ENCODE results near the gene DDX41. TPM values are rescaled to one million over a fixed set of nuclear protein-coding genes. Genes with fewer than 3 reads are reported as not detected.
"Not testable (repeated sequence)": the region's sequence is repeated elsewhere in the genome, so short reads cannot be mapped to it uniquely, and the experiment has no call there.

Gene DDX41
- total RNA-seq, 2 donors from 2014 or later = 33.1 to 53.5 TPM

DNA sequence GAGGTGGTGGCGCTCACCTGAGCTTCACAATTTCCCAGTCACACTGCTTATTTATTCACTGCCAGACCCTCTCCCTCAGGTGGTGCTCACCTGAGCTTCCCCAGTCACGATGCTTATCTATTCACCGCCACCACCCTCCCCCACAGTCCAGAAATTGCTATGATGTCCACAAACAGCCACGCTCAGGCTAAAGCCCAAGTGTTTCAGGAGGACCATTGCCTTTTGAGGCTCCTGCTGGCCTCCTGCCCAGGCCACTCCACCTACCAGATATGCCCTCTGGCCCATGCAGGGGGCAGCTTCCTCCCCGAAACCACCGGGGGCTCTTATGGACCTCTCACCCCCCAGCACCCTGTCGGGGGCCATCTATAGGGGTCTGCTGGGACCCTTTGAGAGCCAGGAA lies 23.9 kb downstream of the DDX41 start:
- intact Hi-C loops (cut with DNase I) = no loop called here
- DNase-seq = no peak
- no peak for ATAC-seq

GRCh38 chr5:177491983-177492746 lies 24.6 kb downstream of the DDX41 start:
- ATAC-seq (no peak), DNase-seq (no peak)
- intact Hi-C loops (cut with DNase I) = no loop called here

- DNase-seq = no peak
- ATAC-seq = no peak
- intact Hi-C loops (cut with DNase I) = no loop called here
Observed at GRCh38 chr5:177491429-177491945, 25.3 kb downstream of the DDX41 start.

GRCh38 chr5:177490992-177491391 lies 25.8 kb downstream of the DDX41 start:
- intact Hi-C loops (cut with DNase I) = no loop called here
- no peak for ATAC-seq
- DNase-seq = no peak

- DNase-seq (no peak), ATAC-seq (no peak)
- intact Hi-C loops (cut with DNase I) = no loop called here
Observed at GRCh38 chr5:177490311-177490991, 26.3 kb downstream of the DDX41 start.

GRCh38 chr5:177489119-177489716 lies 27.5 kb downstream of the DDX41 start:
- DNase-seq = no peak
- intact Hi-C loops (cut with DNase I) = no loop called here
- no peak for ATAC-seq

DNA sequence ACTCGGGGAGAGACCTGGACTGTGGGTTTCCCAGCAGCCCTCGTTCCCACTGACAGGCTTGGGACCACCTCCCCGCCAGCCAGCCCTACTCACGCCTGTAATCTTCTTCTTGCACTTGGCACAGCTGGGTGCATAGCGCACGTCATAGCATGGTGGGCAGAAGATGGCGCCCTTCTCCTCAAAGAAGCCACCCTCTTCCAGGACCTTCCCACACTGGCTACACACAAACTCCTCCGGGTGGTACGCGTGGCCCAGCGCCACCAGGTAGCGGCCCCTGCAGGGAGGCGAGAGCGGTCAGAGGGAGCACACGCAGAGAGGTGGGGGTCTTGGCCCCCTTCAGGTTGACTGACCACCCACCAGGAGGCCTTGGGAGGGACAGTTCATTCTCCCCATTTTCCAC lies 28.8 kb downstream of the DDX41 start:
- DNase-seq (no peak), ATAC-seq (no peak)
- intact Hi-C loops (cut with DNase I) = no loop called here

- DNase-seq (no peak), ATAC-seq (no peak)
- intact Hi-C loops (cut with DNase I) = no loop called here
Observed at GRCh38 chr5:177487144-177487543, 29.6 kb downstream of the DDX41 start.

GRCh38 chr5:177486256-177486655 lies 30.5 kb downstream of the DDX41 start:
- intact Hi-C loops (cut with DNase I) = no loop called here
- DNase-seq (no peak), ATAC-seq (no peak)

DNA sequence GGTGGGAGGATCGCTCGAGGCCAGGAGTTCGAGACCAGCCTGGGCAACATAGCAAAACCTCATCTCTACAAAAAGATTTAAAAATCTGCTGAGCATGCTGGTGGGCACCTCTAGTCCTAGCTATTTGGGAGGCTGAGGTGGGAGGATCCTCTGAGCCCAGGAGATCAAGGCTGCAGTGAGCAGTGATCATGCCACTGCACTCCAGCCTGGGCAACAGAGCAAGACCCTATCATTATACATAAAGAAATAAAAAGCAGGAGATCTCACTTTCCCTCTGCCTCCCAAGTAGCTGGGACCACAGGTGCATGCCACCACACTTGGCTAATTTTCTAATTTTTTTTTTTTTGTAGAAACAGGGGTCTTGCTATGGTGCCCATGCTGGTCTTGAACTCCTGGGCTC lies 31.0 kb downstream of the DDX41 start:
- DNase-seq; intact Hi-C loops (cut with DNase I); ATAC-seq: not testable (repeated sequence)

GRCh38 chr5:177484902-177485549 lies 31.7 kb downstream of the DDX41 start:
- DNase-seq (no peak), ATAC-seq (no peak)
- intact Hi-C loops (cut with DNase I) = no loop called here

DNA sequence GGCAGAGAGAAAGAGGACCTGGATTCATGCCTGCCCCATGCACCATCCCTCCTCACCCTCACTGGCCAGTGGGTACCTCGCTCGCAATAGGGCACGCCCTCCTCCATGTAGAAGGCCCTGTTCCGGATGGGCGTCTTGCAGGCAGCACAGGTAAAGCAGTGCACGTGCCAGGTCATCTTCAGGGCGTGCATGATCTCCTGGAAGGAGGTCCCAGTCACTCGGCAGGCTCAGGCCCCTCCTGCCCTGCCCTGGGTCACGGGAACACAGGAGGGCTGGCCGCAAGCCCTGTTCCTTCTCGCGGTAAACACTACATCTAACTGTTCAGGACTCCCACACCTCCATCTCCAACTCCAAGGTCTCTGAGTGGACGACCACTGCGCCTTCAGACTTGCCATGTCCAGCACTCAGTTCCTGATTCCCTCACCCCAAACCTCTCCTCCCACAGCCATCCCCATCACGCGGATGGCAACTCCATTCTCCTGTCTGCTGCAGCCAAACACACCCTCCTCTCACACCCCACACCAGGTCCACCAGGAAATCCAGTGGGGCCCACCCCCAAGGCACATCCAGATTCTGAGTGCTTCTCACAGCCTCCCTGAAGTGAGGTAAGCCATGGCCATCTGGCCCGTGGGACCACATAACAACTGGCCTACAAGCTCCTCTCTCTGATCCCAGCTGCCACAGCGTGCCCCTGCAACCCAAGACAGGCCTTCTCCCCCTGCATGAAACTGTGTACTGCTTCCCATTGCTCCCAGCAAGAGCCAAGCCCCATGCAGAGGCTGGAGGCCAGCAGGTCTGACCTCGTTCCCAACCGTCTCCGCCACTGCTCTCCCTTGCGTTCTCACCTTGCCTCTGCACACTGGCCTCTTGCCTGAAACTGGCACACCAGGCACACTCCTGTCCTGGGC lies 32.5 kb downstream of the DDX41 start:
- ATAC-seq (no peak), DNase-seq (no peak)
- intact Hi-C loops (cut with DNase I) = no loop called here

- intact Hi-C loops (cut with DNase I) = no loop called here
- ATAC-seq (no peak), DNase-seq (no peak)
Observed at GRCh38 chr5:177483042-177483441, 33.7 kb downstream of the DDX41 start.

DNA sequence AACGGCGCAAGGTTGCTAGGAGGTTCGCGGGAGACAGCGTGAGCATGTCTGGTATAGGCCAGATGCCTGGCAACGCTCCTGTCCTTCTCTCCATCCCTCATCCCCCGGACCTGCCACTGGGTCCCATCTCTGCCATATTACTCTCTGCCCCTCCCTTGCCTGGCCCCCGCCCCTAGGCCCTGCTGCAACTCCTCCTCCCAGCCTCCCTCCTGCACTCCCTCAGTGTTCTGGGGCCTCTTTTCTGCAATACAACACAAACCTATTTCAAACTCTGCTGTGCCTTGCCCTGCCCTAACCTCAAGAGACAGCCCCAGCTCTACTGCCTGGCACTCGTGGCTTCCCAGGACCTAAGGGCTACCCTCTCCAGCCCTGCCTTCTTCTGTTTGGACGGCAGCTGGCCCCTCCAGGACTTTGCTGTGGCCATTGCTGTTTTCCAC lies 34.4 kb downstream of the DDX41 start:
- ATAC-seq (no peak), DNase-seq (no peak)
- intact Hi-C loops (cut with DNase I) = no loop called here

- intact Hi-C loops (cut with DNase I) = no loop called here
- ATAC-seq (peak; percentile 8 to 17), DNase-seq (no peak)
Observed at GRCh38 chr5:177479774-177480173, 37.0 kb downstream of the DDX41 start.

DNA sequence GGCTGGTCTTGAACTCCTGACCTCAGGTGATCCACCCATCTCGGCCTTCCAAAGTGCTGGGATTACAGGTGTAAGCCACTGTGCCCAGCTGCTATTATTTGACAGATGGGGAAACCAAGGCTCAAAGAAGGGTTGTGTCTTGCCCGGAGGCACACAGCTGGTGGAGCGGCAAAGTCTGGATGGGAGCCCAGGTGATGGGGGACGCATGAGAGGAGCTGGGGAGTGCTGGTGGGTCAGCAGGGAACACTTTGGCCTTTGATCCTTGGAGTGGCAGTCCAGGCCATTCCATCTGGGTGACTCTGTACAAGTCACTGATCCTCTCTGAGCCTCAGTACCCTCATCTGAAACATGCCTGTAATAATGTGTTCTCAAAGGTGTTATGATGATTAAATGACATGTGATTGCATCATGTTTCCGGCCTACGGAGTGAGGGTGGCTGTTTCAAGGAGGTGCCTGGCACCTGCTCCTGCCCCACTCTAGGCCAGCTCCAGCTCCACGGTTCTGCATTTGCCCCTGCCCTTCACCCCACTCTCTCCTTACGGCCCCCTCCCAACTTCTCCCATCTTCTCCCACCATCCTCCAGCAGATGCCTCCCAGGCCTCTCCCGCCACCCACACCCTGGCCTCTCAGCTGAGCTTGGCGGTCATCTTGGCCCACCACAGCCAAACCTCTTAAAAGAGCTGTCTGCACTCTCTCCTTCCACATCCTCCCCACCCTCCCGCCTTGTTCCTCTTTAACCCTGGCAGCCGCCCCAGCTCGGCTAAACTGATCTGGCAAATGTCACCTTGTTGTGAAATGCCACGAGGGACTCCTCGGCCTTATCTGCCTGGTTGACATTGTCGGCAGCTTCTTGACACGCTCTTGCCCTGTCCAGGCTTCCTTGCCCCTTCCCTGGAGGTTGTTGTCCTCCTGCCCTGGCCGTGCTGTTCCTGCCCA lies 37.8 kb downstream of the DDX41 start:
- DNase-seq (peak; percentile 90), ATAC-seq (peak; percentile 75 to 94)
- intact Hi-C loops (cut with DNase I) = no loop called here

GRCh38 chr5:177477701-177478477 lies 38.9 kb downstream of the DDX41 start:
- intact Hi-C loops (cut with DNase I) = no loop called here
- DNase-seq (no peak), ATAC-seq (no peak)

Data from left cardiac atrium (tissue), 4 donors.